B cell (primary cell): ENCODE data around the gene GPRC5D. TPM values are rescaled to one million over a fixed set of nuclear protein-coding genes. Genes with fewer than 3 reads are reported as not detected.

ENCODE experiments used
- ATAC-seq: fragments of 200-7000 bp; cut with Tn5 transposase; one replicate; pipeline ENCODE4 v1.10.0; 2021; ENCODE audit warnings: low read depth, mild to moderate bottlenecking, moderate number of reproducible peaks, moderate library complexity
- CTCF ChIA-PET: fragments of 350-600 bp; sonication (Branson Sonifier 250); formaldehyde crosslinking; loops from one replicate; lab custom pipeline; 2021; ENCODE audit warnings: antibody characterized with exemption, inconsistent platforms; lab: Charles Lee
- POLR2A ChIA-PET: fragments of 350-600 bp; sonication (Branson Sonifier 250); formaldehyde crosslinking; loops from one replicate; lab custom pipeline; 2021; ENCODE audit warnings: antibody characterized with exemption; lab: Charles Lee
- DNase-seq: peaks from one replicate; pipeline ENCODE4 v3.0.0; 2013
- H2AFZ ChIP-seq: 2 replicates; pipeline ENCODE4 v1.6.1; 2012; ENCODE audit warnings: mild to moderate bottlenecking, low read depth, low read length; ENCODE audit not compliant: insufficient read depth, poor library complexity, severe bottlenecking
- H3K27ac ChIP-seq, 2 donors: 1 replicate in 1 of 2; 2 replicates in 1 of 2; pipeline ENCODE4 v1.5.1; 2012 to 2013; ENCODE audit warnings: low read length in 2 of 2, mild to moderate bottlenecking in 2 of 2, moderate library complexity in 1 of 2
- H3K27me3 ChIP-seq, 4 experiments: fragments of 200-600 bp in 1 of 4; sonication (generic) in 1 of 4; replicated peaks in 1 of 4; 1 replicate in 2 of 4; 2 replicates in 2 of 4; pipeline versions ENCODE4 v1.6.1 to v1.7.0; 2013 to 2016; ENCODE audit warnings: low read length in 3 of 4, mild to moderate bottlenecking in 2 of 4, mixed read lengths in 1 of 4, moderate library complexity in 1 of 4; ENCODE audit not compliant: insufficient read depth in 4 of 4, control insufficient read depth in 3 of 4; ENCODE audit errors: control extremely low read depth in 1 of 4
- H3K36me3 ChIP-seq, 2 experiments: replicated peaks in 1 of 2; 1 replicate in 1 of 2; 2 replicates in 1 of 2; pipeline versions ENCODE4 v1.6.1 to v1.7.1; 2013; ENCODE audit warnings: low read length in 1 of 2; ENCODE audit not compliant: insufficient read depth in 2 of 2, control insufficient read depth in 1 of 2; ENCODE audit errors: control extremely low read depth in 1 of 2, extremely low read depth in 1 of 2
- H3K4me1 ChIP-seq, 2 donors: fragments of 200-600 bp in 1 of 2; sonication (generic) in 1 of 2; 1 replicate in 1 of 2; 2 replicates in 1 of 2; pipeline versions ENCODE4 v1.5.1 to v1.6.1; 2013 to 2017; ENCODE audit warnings: low read length in 2 of 2; ENCODE audit not compliant: control insufficient read depth in 2 of 2, insufficient read depth in 2 of 2
- H3K4me2 ChIP-seq: replicated peaks from 2 replicates; pipeline ENCODE3; 2012; ENCODE audit warnings: mild to moderate bottlenecking, low read depth, low read length; ENCODE audit not compliant: poor library complexity, severe bottlenecking
- H3K4me3 ChIP-seq, 5 experiments: fragments of 200-600 bp in 1 of 5; sonication (generic) in 1 of 5; 1 replicate in 3 of 5; 2 replicates in 2 of 5; pipeline versions ENCODE4 v1.5.1 to v1.7.0; 2011 to 2016; ENCODE audit warnings: low read length in 4 of 5, mild to moderate bottlenecking in 4 of 5, low read depth in 2 of 5, control low read depth in 1 of 5, moderate library complexity in 1 of 5; ENCODE audit not compliant: insufficient read depth in 1 of 5; ENCODE audit errors: control extremely low read depth in 1 of 5, extremely low read depth in 1 of 5
- H3K79me2 ChIP-seq: fragments of 200-600 bp; sonication (generic); one replicate; pipeline ENCODE4 v1.6.0; 2016; ENCODE audit warnings: low read length; ENCODE audit not compliant: control insufficient read depth, insufficient read depth
- H3K9ac ChIP-seq: fragments of 200-600 bp; sonication (generic); 2 replicates; pipeline ENCODE4 v1.6.1; 2017; ENCODE audit warnings: mild to moderate bottlenecking, low read length, moderate library complexity
- H3K9me3 ChIP-seq, 3 donors: one replicate each; pipeline versions ENCODE4 v1.6.1 to v1.7.1; 2013; ENCODE audit warnings: low read length in 2 of 3; ENCODE audit not compliant: control insufficient read depth in 2 of 3, insufficient read depth in 1 of 3; ENCODE audit errors: control extremely low read depth in 1 of 3
- H4K20me1 ChIP-seq: 2 replicates; pipeline ENCODE4 v1.6.0; 2012; ENCODE audit warnings: mild to moderate bottlenecking, low read length; ENCODE audit not compliant: insufficient read depth, control insufficient read depth, poor library complexity, severe bottlenecking
- H3K27ac Mint-ChIP-seq: one replicate; pipeline ENCODE4 v1.8.0; 2021; ENCODE audit warnings: mixed read lengths
- H3K27me3 Mint-ChIP-seq: one replicate; pipeline ENCODE4 v1.8.0; 2021; ENCODE audit warnings: mixed read lengths
- H3K4me1 Mint-ChIP-seq: one replicate; pipeline ENCODE4 v1.8.0; 2021; ENCODE audit warnings: mixed read lengths
- H3K4me3 Mint-ChIP-seq: one replicate; pipeline ENCODE4 v1.8.0; 2021; ENCODE audit warnings: mixed read lengths
- H3K9me3 Mint-ChIP-seq: one replicate; pipeline ENCODE4 v1.8.0; 2022; ENCODE audit warnings: mixed read lengths; ENCODE audit not compliant: insufficient read depth
- EZH2 ChIP-seq: IDR thresholded peaks from 2 replicates; pipeline ENCODE4 v1.6.1; 2012; ENCODE audit warnings: borderline replicate concordance, low read depth, mild to moderate bottlenecking, moderate library complexity, low read length; ENCODE audit not compliant: insufficient read depth, poor library complexity, severe bottlenecking
- WGBS: methylation state at CpG from one replicate; pipeline ENCODE4 v1.1.5; 2013; ENCODE audit warnings: missing lambda C conversion rate; ENCODE audit not compliant: insufficient coverage; 5-methylcytosine and 5-hydroxymethylcytosine counted together
- intact Hi-C: fragments of 100-400 bp; cut with micrococcal nuclease; formaldehyde crosslinking; loops from one replicate; pipeline ENCODE4 v1.10.0; 2022
- polyA plus RNA-seq: library from polyadenylated mRNA; depleted of rRNA; stranded (reverse); fragments of >200 nt; gene quantifications from 2 replicates; pipeline ENCODE4 v1.2.3, GENCODE V29; 2012
- total RNA-seq, 2 donors: library from RNA; stranded (reverse); fragments of 120-200 nt in 1 of 2; gene quantifications; 1 replicate in 1 of 2; 2 replicates in 1 of 2; pipeline versions ENCODE4 v1.2.3 to v1.2.4, GENCODE V29; 2013 to 2022
- TF ChIP-seq, protein P1 (sequence below): fragments of 200-600 bp; IDR thresholded peaks from one replicate; pipeline ENCODE4 v1.8.0; 2022; ENCODE audit warnings: antibody characterized with exemption, mild to moderate bottlenecking

GPRC5D gene
- total and polyA plus RNA-seq, 2 donors (not counting 1 experiment from before 2014, with no cell fraction given) = 0.47 to 7.7 TPM

DNA sequence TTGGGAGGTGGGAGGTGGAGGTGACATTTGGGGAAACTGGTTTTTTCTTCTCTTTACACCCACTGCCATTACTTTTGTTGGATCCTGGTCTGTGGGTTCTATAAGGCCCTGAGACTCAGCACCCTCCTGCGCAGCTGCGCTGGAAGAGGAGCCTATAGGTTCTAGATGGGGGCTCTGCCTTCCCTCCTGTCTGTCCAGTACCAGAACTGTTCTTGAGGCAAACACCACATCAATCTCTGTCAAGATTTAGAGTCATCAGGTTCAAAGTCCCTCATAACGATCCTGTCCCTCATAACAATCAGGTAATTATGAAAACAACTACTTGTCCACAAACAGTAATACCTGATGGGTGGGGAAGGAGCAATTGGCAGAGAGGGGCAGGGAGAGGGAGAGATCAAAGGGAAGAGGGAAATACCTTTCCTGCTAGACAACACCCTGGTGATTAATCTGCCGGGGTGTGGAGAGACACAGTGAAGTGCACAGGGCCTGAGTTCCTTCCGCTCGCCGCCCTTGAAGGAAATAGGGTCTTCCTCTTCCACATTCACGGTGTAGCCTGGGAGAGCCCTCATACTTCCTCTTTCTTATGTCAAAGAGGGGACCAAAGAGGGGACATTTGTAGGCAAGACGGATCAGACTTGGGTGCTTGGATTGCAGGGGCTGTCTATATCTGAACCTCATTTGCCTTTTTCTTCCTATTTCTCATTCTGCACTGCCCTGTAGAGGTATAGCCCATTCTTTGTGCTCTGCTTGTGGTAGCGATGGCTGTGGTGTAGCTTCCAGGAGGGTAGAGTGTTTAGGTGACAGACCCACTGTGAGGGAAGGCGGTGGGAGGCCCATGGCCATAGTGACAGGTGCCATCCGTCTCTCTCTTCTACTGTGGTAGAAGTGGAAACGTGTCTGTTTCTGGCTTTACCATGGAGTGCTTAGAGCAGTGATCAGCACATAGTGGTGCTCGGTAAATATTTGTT, 48.0 kb downstream of the GPRC5D start:
- intact Hi-C loops = no loop called here
- Histone ChIP-seq H3K27ac (no peak overlapping the region), H3K4me1 (peaks cover 7 to 8% of the 10 kb centered on the region in 2 donors), H3K9ac (no peak overlapping the region), H3K4me3 (no peak overlapping the region), H4K20me1 (no peaks in the 10 kb centered on the region), H2AFZ (no peak overlapping the region), H3K79me2 (no peaks in the 10 kb centered on the region), H3K27me3 (peaks cover 0 to 8% (median 0%) of the 10 kb centered on the region in 4 experiments), H3K9me3 (no peaks in the 10 kb centered on the region), H3K36me3 (no peaks in the 10 kb centered on the region), H3K4me2 (peak overlapping the region; percentile 14)
- no peak for DNase-seq
- Mint-ChIP-seq H3K4me3 (no peak overlapping the region), H3K9me3 (no peaks in the 10 kb centered on the region), H3K4me1 (peaks cover under 1% of the 10 kb centered on the region), H3K27me3 (peaks cover 14% of the 10 kb centered on the region), H3K27ac (no peak overlapping the region)
- ChIA-PET CTCF (interaction anchor here (1.5 kb wide), 1 partner anchor 12 kb away, joined by 4 read pairs; no protein-coding TSS in a partner anchor), POLR2A (no interaction called here)
- WGBS = 95% methylated on average over 5 of the region's 14 CpGs
- TF ChIP-seq EZH2 = no peak
- TF ChIP-seq, protein P1, sequence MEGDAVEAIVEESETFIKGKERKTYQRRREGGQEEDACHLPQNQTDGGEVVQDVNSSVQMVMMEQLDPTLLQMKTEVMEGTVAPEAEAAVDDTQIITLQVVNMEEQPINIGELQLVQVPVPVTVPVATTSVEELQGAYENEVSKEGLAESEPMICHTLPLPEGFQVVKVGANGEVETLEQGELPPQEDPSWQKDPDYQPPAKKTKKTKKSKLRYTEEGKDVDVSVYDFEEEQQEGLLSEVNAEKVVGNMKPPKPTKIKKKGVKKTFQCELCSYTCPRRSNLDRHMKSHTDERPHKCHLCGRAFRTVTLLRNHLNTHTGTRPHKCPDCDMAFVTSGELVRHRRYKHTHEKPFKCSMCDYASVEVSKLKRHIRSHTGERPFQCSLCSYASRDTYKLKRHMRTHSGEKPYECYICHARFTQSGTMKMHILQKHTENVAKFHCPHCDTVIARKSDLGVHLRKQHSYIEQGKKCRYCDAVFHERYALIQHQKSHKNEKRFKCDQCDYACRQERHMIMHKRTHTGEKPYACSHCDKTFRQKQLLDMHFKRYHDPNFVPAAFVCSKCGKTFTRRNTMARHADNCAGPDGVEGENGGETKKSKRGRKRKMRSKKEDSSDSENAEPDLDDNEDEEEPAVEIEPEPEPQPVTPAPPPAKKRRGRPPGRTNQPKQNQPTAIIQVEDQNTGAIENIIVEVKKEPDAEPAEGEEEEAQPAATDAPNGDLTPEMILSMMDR = no peak
- no peak for ATAC-seq

DNA sequence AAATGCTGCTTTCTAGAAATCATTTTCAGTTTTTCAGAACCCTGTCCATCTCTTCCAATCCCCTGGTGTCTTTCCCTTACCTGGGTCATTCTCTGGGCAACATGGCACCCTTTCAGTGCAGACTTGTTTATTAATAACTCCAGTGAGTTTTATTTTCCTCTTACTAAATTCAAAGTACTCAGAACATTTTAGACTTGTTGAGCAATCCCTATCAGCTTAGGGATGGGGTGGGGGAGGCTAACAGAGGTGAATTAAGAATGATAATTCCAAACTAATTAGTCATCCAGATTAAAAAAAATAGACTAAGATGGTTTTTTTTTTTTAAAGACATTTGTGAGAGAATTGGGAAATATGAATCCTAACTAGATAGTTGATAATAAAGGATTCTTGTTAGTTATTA, 49.9 kb downstream of the GPRC5D start:
- H3K4me3 ChIP-seq = no peak overlapping the region
- H2AFZ ChIP-seq = no peak overlapping the region
- H3K4me1 ChIP-seq = peaks cover 4 to 6% of the 10 kb centered on the region in 2 donors
- Mint-ChIP-seq H3K9me3 (no peaks in the 10 kb centered on the region), H3K27ac (no peak overlapping the region), H3K4me3 (no peak overlapping the region), H3K4me1 (no peaks in the 10 kb centered on the region), H3K27me3 (peaks cover 22% of the 10 kb centered on the region)
- DNase-seq = no peak
- H3K79me2 ChIP-seq = no peaks in the 10 kb centered on the region
- H3K36me3 ChIP-seq = no peaks in the 10 kb centered on the region
- H3K27me3 ChIP-seq = peaks cover 0 to 8% (median 0%) of the 10 kb centered on the region in 4 experiments
- intact Hi-C loops = no loop called here
- ChIA-PET CTCF (interaction anchor here (0.7 kb wide), 1 partner anchor 353 kb away, joined by 3 read pairs; no protein-coding TSS in a partner anchor), POLR2A (no interaction called here)
- no peak for ATAC-seq
- TF ChIP-seq, protein P1 = no peak
- TF ChIP-seq EZH2 = no peak
- no peaks in the 10 kb centered on the region for H4K20me1 ChIP-seq
- H3K27ac ChIP-seq = no peak overlapping the region
- no peak overlapping the region for H3K9ac ChIP-seq
- no peaks in the 10 kb centered on the region for H3K9me3 ChIP-seq
- no peak overlapping the region for H3K4me2 ChIP-seq
